ENCODE data around the gene AIFM1.
"Not testable (repeated sequence)": the region's sequence is repeated elsewhere in the genome, so short reads cannot be mapped to it uniquely, and the experiment has no call there.

Gene AIFM1

GRCh38 chrX:130117166-130117565, 48.5 kb downstream of the AIFM1 start:
- no peak for DNase-seq

- DNase-seq: not testable (repeated sequence)
These were observed 50.3 kb downstream of the AIFM1 start for GRCh38 chrX:130115119-130115885.

- no peak for DNase-seq
These were observed 51.5 kb downstream of the AIFM1 start for GRCh38 chrX:130114141-130114588.

- DNase-seq: no peak
These were observed 54.2 kb downstream of the AIFM1 start for GRCh38 chrX:130111220-130112154.

GRCh38 chrX:130110379-130111219, 55.0 kb downstream of the AIFM1 start, which contains the start of gene ELF4:
ELF4 (minus strand) TSS chrX:130110497; CDS start chrX:130081330, 29,167 bp downstream.
- peak; percentile 40 for DNase-seq

DNA sequence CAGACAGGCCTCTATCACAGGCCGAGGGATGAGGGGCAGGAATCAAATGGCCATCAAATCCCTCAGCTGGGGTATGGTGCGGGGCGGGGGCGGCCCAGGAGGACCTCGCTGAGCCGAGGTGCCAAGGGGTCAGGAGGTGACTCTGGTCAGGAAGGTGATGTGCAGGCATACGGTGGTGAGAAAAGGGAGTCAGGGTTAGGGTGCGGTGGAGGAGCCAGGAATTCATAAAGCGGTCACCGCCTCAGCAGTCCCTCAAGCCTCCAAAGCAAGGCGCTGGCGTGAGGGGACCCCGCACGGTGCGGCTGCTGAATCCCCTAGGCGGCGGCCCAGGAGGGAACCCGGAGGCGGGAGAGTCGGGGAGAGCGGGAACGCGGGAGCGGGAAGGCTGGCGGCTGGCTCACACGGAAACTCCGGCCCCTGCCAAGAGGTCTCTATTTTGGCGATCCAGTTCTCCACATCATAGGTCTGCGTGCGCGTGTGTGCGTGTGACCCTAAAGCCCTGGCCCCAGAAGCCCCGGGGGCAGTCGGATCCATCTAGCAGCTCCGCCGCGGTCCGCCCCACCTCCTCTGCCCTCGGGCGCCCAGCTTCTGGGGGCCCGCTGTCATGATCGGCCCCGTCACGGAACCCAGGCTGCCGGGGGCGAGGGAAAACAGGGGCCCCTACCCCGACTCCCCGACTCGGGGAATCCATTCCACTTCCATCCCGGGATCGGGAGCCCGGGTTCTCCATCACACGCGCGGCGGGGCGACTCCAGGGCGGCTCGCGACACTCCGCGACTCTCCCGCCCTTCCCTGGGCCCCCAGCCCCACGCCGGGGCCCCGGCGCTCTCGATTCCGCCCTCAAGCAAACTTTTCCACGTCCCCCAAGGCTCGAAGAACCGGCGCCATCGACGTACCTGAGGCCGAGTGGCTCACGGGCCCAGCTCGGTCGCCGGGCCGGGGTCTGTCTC, 55.9 kb downstream of the AIFM1 start:
- DNase-seq: no peak

DNA sequence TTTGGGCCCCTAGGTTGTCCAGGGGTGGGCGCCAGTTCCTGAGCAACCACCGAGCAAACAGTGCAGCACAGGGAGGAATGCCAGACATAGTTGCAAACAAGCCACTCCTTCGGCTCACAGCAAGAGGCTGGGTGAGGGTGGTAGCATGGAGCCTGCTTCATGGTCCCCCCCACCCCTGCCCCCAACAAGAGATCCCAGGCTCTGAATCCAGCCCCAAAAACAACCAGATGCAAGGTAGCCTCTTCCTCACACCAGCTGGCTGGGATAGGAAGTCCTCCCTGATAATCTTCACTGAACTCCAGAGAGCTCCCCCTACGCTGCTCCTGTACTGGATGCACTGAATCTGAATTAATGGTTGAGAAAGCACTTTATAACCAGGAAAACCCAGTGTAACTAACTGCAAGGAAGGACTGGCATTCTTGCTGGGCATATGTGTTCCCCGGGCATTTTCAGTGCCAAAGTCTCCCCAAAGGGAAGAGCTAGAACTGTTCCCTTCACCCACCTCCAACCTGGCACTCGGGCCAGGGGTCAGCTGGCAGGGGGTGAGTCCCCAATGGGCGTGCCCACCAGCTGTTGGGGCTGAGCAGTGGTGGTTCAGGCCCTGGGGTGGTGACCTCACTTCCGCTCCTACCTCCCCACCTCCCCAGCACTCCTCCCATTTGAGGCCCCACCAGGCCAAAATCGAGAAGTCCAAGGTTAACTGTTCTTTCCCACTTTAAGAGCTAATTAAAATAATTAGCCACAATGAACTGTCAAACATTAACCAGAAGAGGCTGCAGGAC, 56.8 kb downstream of the AIFM1 start:
- DNase-seq: no peak

- DNase-seq: no peak
These were observed 59.6 kb downstream of the AIFM1 start for GRCh38 chrX:130106071-130106470.

- DNase-seq: no peak
These were observed 60.4 kb downstream of the AIFM1 start for GRCh38 chrX:130105244-130105643.

- no peak for DNase-seq
These were observed 62.0 kb downstream of the AIFM1 start for GRCh38 chrX:130103605-130104004.

GRCh38 chrX:130100180-130100579, 65.5 kb downstream of the AIFM1 start:
- DNase-seq: no peak

DNA sequence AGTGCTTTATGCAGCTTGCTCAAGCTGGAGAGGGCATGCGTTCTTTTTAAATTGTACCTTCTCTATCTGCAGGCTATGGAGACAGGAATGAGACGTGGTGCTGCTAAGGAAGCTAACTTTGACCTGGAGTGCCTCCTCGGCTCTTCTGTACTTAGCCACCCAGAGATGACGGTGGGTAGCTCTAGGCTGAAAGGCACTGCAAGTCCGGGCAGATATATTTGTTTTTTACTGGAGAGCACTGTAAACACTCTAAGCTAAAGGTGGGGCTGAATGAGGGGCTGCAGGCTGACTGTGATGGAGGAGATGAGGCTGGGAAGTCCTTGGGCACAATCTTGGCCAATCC, 67.5 kb downstream of the AIFM1 start:
- no peak for DNase-seq

- no peak for DNase-seq
These were observed 68.0 kb downstream of the AIFM1 start for GRCh38 chrX:130097507-130098209.

GRCh38 chrX:130095249-130096030, 70.2 kb downstream of the AIFM1 start:
- DNase-seq: no peak

GRCh38 chrX:130094696-130095095, 70.9 kb downstream of the AIFM1 start:
- no peak for DNase-seq

DNA sequence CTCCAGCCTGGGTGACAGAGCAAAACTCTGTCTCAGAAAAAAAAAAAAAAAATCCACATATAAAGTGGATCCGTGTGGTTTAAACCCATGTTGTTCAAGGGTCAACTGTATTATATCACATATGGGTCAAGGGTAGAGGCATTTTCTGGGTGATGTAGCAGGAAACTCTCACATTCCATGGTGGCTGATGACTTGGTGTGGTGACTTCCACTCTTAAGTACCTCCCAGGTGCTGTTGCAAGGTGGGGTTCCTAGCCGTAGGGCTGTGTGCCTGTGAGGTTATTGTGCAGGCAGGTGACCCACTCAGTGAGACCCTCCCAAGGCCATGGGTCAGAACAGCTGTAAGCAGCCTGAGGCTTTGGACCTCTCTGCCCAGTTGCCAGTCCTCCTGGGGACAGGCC, 72.4 kb downstream of the AIFM1 start:
- DNase-seq: no peak

GRCh38 chrX:130091980-130092522, 73.6 kb downstream of the AIFM1 start:
- peak; percentile 66 for DNase-seq

- no peak for DNase-seq
These were observed 75.3 kb downstream of the AIFM1 start for GRCh38 chrX:130090364-130090763.
